NCI-H2029 (cell line): Measurements from ENCODE around the gene APBA1.

Source experiments
- DNase-seq: peaks from one replicate; lab custom pipeline; 2025; lab: John Stamatoyannopoulos, UW

Gene APBA1

GRCh38 chr9:69657269-69657668, 14.9 kb downstream of the APBA1 start:
- no peak for DNase-seq

- DNase-seq, result no peak
These were observed 17.1 kb downstream of the APBA1 start for GRCh38 chr9:69655065-69655464.

- DNase-seq, result no peak
These were observed 18.9 kb downstream of the APBA1 start for GRCh38 chr9:69653261-69653660.

- DNase-seq, result no peak
These were observed 22.5 kb downstream of the APBA1 start for GRCh38 chr9:69649566-69650250.

- no peak for DNase-seq
These were observed 24.4 kb downstream of the APBA1 start for GRCh38 chr9:69647804-69648203.

GRCh38 chr9:69646810-69647209, 25.4 kb downstream of the APBA1 start:
- DNase-seq, result no peak

GRCh38 chr9:69645488-69645887, 26.7 kb downstream of the APBA1 start:
- DNase-seq, result peak; percentile 94

- DNase-seq, result no peak
These were observed 29.1 kb downstream of the APBA1 start for GRCh38 chr9:69643098-69643497.

- DNase-seq, result no peak
These were observed 34.4 kb downstream of the APBA1 start for GRCh38 chr9:69637817-69638200.

GRCh38 chr9:69637193-69637816, 34.9 kb downstream of the APBA1 start:
- DNase-seq, result no peak

- DNase-seq, result no peak
These were observed 38.5 kb downstream of the APBA1 start for GRCh38 chr9:69633716-69634115.

- no peak for DNase-seq
These were observed 39.4 kb downstream of the APBA1 start for GRCh38 chr9:69632768-69633167.

GRCh38 chr9:69627281-69627680, 44.9 kb downstream of the APBA1 start:
- no peak for DNase-seq

- DNase-seq, result no peak
These were observed 48.9 kb downstream of the APBA1 start for GRCh38 chr9:69623276-69623675.

GRCh38 chr9:69622676-69623075, 49.5 kb downstream of the APBA1 start:
- no peak for DNase-seq

- no peak for DNase-seq
These were observed 50.3 kb downstream of the APBA1 start for GRCh38 chr9:69621730-69622460.

- DNase-seq, result no peak
These were observed 51.4 kb downstream of the APBA1 start for GRCh38 chr9:69620731-69621130.

GRCh38 chr9:69619233-69619632, 52.9 kb downstream of the APBA1 start:
- DNase-seq, result no peak

- no peak for DNase-seq
These were observed 55.2 kb downstream of the APBA1 start for GRCh38 chr9:69617006-69617405.

GRCh38 chr9:69615880-69616279, 56.3 kb downstream of the APBA1 start:
- DNase-seq, result no peak

GRCh38 chr9:69611221-69611620, 61.0 kb downstream of the APBA1 start:
- DNase-seq, result no peak

GRCh38 chr9:69609156-69609555, 63.0 kb downstream of the APBA1 start:
- no peak for DNase-seq

- DNase-seq, result no peak
These were observed 66.1 kb downstream of the APBA1 start for GRCh38 chr9:69606089-69606488.
